ENCODE data around the gene ZSWIM7.

- TF ChIP-seq CTCF (IDR thresholded peaks at IDR 0.05) = no peak
- no peak for TF ChIP-seq POLR2A (IDR thresholded peaks at IDR 0.05)
- TF ChIP-seq EP300 (IDR thresholded peaks at IDR 0.05) = no peak
- no peak for TF ChIP-seq POLR2AphosphoS5 (IDR thresholded peaks at IDR 0.05)
Measured at GRCh38 chr17:15970500-15970899, 29.0 kb downstream of the ZSWIM7 start.

All from sigmoid colon (tissue), 4 donors.